A549 (cell line): ENCODE data around the gene GSDMA.

Experiments used
- HOXA7 ChIP-seq: fragments of 250-450 bp; sonication (Bioruptor Pico); IDR thresholded peaks from 2 replicates; pipeline ENCODE4 v1.5.0; 2020; ENCODE audit warnings: mild to moderate bottlenecking, moderate library complexity
- MAFK ChIP-seq: fragments of 450-650 bp; IDR thresholded peaks from 2 replicates; pipeline ENCODE4 v1.6.1; 2014; ENCODE audit not compliant: partially characterized antibody
- MYC ChIP-seq: IDR thresholded peaks from 2 replicates; pipeline ENCODE4 v1.6.1; 2012; ENCODE audit warnings: mild to moderate bottlenecking, inconsistent platforms, low read length, improper control_type of control experiment, borderline replicate concordance
- POLR2A ChIP-seq: IDR thresholded peaks from 2 replicates; pipeline ENCODE4 v1.6.1; 2012; ENCODE audit warnings: mild to moderate bottlenecking, low read length
- RFX5 ChIP-seq: fragments of 450-650 bp; IDR thresholded peaks from 2 replicates; pipeline ENCODE4 v1.7.1; 2014; ENCODE audit warnings: antibody characterized with exemption, mild to moderate bottlenecking, moderate library complexity
- SMC3 ChIP-seq: fragments of >200 bp; sonication (Bioruptor Twin); formaldehyde crosslinking; IDR thresholded peaks from 3 replicates; pipeline ENCODE4 v1.6.1; 2018; ENCODE audit warnings: inconsistent platforms
- SREBF2 ChIP-seq: fragments of 450-650 bp; IDR thresholded peaks from 2 replicates; pipeline ENCODE4 v1.6.1; 2014; ENCODE audit warnings: mild to moderate bottlenecking, moderate library complexity
- TF ChIP-seq, protein P1 (sequence below): fragments of >200 bp; sonication (Bioruptor Twin); formaldehyde crosslinking; IDR thresholded peaks from 3 replicates; pipeline ENCODE4 v1.5.1; 2016
- TF ChIP-seq, protein P2 (sequence below): fragments of 150-350 bp; IDR thresholded peaks from 2 replicates; pipeline ENCODE4 v1.6.1; 2014; ENCODE audit warnings: low read depth, mild to moderate bottlenecking, low read length
- TF ChIP-seq, protein P3 (sequence below): fragments of 200-600 bp; sonication (generic); IDR thresholded peaks from 2 replicates; pipeline ENCODE4 v1.6.1; 2016; ENCODE audit warnings: antibody characterized with exemption, mild to moderate bottlenecking, moderate library complexity

DNA sequence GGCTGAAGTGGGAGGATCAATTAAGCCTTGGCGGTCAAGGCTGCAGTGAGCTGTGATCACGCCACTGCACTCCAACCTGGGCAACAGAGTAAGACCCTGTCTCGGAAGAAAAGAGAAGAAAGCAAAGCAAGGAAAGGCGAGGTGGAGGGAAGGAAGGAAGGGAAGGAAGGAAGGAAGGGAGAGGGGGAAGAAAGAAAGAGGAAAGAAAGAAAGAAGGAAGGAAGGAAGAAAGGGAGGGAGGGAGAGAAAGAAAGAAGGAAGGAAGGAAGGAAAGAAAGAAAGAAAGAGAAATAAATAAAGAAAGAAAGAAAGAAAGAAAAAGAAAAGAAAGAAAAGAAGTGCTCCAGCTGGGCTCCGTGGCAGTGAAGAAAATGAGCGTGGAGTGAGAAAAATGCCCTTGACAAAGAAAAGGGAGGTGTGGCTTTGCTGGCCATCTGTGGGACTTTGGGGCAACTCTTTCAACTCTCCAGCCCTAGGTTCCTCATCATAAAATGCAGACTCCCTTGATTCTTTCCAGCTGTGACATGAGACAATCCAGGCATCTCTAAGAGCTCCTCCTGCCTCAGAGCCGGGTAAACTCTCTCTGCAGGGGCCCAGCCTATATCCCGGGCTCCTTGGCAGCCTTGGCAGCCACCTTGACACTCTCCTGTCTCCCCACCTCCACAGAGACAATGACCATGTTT, 2.4 kb downstream of the GSDMA start:
- TF ChIP-seq, protein P1, sequence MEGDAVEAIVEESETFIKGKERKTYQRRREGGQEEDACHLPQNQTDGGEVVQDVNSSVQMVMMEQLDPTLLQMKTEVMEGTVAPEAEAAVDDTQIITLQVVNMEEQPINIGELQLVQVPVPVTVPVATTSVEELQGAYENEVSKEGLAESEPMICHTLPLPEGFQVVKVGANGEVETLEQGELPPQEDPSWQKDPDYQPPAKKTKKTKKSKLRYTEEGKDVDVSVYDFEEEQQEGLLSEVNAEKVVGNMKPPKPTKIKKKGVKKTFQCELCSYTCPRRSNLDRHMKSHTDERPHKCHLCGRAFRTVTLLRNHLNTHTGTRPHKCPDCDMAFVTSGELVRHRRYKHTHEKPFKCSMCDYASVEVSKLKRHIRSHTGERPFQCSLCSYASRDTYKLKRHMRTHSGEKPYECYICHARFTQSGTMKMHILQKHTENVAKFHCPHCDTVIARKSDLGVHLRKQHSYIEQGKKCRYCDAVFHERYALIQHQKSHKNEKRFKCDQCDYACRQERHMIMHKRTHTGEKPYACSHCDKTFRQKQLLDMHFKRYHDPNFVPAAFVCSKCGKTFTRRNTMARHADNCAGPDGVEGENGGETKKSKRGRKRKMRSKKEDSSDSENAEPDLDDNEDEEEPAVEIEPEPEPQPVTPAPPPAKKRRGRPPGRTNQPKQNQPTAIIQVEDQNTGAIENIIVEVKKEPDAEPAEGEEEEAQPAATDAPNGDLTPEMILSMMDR: no peak
- no peak for TF ChIP-seq POLR2A
- TF ChIP-seq SMC3: no peak
- TF ChIP-seq, protein P2, sequence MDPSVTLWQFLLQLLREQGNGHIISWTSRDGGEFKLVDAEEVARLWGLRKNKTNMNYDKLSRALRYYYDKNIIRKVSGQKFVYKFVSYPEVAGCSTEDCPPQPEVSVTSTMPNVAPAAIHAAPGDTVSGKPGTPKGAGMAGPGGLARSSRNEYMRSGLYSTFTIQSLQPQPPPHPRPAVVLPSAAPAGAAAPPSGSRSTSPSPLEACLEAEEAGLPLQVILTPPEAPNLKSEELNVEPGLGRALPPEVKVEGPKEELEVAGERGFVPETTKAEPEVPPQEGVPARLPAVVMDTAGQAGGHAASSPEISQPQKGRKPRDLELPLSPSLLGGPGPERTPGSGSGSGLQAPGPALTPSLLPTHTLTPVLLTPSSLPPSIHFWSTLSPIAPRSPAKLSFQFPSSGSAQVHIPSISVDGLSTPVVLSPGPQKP: no peak
- no peak for TF ChIP-seq MAFK
- TF ChIP-seq, protein P3, sequence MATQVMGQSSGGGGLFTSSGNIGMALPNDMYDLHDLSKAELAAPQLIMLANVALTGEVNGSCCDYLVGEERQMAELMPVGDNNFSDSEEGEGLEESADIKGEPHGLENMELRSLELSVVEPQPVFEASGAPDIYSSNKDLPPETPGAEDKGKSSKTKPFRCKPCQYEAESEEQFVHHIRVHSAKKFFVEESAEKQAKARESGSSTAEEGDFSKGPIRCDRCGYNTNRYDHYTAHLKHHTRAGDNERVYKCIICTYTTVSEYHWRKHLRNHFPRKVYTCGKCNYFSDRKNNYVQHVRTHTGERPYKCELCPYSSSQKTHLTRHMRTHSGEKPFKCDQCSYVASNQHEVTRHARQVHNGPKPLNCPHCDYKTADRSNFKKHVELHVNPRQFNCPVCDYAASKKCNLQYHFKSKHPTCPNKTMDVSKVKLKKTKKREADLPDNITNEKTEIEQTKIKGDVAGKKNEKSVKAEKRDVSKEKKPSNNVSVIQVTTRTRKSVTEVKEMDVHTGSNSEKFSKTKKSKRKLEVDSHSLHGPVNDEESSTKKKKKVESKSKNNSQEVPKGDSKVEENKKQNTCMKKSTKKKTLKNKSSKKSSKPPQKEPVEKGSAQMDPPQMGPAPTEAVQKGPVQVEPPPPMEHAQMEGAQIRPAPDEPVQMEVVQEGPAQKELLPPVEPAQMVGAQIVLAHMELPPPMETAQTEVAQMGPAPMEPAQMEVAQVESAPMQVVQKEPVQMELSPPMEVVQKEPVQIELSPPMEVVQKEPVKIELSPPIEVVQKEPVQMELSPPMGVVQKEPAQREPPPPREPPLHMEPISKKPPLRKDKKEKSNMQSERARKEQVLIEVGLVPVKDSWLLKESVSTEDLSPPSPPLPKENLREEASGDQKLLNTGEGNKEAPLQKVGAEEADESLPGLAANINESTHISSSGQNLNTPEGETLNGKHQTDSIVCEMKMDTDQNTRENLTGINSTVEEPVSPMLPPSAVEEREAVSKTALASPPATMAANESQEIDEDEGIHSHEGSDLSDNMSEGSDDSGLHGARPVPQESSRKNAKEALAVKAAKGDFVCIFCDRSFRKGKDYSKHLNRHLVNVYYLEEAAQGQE: no peak
- TF ChIP-seq HOXA7 (CRISPR knock-in tag): no peak
- TF ChIP-seq MYC: no peak
- no peak for TF ChIP-seq RFX5
- TF ChIP-seq SREBF2: no peak
